ENCODE measurements around the gene NPLOC4. TPM values are rescaled to one million over a fixed set of nuclear protein-coding genes. Genes with fewer than 3 reads are reported as not detected.

Gene NPLOC4
- total RNA-seq, 1 experiment from 2014 or later, result 75.7 TPM

DNA sequence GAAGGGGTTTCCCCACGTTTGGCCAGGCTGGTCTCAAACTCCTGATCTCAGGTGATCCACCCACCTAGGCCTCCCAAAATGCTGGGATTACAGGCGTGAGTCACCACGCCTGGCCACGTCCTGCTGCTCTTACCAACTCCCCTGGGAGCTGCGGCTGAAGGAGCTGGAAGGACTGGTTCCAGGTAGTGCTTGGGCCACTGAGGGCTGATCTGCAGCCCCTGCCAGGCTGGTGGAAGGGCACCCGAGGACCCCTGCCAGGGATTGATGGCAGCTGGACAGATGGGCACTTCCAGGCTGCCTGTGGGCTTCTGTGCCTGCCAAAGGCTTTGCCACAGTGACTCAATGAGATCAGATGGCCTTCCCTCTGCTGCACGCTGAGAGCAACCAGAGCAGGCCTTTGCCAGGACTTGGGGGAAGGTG is 27.1 kb upstream of the NPLOC4 start:
- DNase-seq (ENCODE audit: low read depth), result no peak

DNA sequence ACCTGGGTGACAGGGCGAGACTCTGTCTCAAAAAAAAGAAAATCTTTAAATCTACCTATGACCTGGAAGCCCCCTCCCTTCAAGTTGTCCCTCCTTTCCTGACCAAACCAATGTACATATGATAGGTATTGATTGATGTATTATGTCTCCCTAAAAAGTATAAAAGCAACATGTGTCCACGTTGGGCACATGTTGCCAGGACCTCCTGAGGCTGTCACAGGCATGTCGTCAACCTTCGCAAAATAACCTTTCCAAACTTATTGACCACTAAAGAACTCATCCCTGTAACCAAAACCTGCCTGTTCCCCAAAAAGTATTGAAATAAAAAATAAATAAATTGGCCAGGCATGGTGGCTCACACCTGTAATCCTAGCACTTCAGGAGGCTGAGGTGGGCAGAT is 25.1 kb upstream of the NPLOC4 start:
- DNase-seq (ENCODE audit: low read depth), result no peak

- DNase-seq (ENCODE audit: low read depth), result no peak
Observed at GRCh38 chr17:81660441-81660840, 23.5 kb upstream of the NPLOC4 start.

DNA sequence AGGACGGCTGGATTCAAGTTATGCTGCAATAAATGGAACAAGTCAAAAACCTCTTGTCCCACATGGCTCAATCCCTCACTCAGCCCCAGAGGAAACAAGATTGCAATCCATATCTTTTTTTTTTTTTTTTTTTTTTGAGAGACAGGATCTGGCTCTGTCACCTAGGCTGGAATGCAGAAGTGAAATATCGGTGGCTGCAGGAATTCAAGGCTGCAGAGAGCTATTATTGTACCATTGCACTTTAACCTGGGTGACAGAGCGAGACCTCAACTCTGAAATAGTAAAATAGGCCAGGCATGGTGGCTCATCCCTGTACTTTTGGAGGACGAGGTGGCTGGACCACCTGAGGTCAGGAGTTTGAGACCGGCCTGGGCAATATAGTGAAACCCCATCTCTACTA is 22.1 kb upstream of the NPLOC4 start:
- DNase-seq (ENCODE audit: low read depth), result no peak

- no peak for DNase-seq (ENCODE audit: low read depth)
Observed at GRCh38 chr17:81656835-81657234, 19.9 kb upstream of the NPLOC4 start.

GRCh38 chr17:81656118-81656743 is 19.3 kb upstream of the NPLOC4 start, which contains the start of gene PDE6G:
PDE6G (minus strand) TSS chr17:81656542; CDS start chr17:81653305, 3,237 bp downstream.
- no peak for DNase-seq (ENCODE audit: low read depth)

- no peak for DNase-seq (ENCODE audit: low read depth)
Observed at GRCh38 chr17:81655378-81656117, 18.6 kb upstream of the NPLOC4 start.

DNA sequence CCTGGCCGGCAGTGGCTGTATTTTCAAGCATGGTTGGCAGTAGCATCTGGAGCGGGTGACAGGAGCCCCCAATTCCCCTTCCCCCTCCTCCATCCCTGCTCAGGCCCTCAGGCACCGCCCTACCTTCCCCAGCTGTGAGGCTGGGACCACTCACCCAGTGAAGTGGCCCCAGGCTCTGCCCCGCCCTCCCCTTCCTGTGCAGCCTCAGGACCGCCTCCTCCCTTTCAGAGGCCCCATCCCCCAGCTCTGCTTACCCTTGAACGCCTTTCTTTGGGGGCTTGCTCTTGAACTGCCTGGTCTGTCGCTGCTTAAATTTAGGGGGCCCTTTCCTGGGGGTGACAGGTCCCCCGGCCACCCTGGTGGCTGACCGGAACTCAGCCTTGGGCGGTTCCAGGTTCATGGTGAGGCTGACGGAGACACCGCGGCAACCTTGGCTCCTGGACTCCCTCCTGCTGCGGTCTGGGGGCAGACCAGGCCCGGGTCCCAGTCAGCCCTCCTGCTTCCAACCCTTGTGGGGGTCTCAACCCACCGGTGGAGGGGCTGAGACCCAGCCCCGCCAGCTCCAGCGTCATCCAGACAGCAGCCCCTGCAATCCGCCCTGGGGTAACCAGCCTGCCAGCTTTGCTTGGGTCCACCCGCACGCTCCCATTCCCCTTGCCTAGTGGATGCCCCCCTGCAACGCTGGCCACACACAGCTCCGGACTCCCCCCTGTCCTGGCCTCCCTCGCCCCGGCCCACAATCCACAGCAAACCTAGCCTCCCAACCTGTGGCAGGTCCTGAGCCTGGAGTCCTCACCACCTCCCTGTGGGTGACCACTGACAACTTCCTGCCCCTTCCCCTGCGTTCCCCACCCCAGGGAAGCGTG is 16.2 kb upstream of the NPLOC4 start:
- no peak for DNase-seq (ENCODE audit: low read depth)

DNA sequence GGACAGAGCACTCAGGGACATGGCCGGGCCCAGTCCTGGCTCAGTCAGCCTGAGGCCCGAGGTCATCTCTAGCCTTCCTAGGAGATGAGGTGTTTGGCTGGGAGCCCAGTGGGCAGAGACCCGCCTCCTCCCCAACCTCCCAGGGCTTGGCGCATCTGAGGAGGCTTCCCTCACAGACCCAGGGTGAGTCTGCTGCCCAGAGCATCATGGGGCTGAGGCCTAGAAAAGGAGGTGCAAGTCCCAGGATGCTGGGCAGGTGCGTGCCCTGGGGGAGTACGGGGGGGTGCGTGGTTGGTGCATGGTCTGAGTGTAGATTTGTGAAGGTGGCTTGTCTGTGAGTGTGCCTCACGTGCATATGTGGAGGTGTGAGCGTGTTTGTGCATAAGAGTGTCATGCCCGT is 14.8 kb upstream of the NPLOC4 start:
- DNase-seq (ENCODE audit: low read depth), result peak; percentile 84

GRCh38 chr17:81650951-81651350 is 14.0 kb upstream of the NPLOC4 start:
- no peak for DNase-seq (ENCODE audit: low read depth)

GRCh38 chr17:81648707-81649085 is 11.8 kb upstream of the NPLOC4 start:
- DNase-seq (ENCODE audit: low read depth), result no peak

- no peak for DNase-seq (ENCODE audit: low read depth)
Observed at GRCh38 chr17:81648013-81648706, 11.2 kb upstream of the NPLOC4 start.

- no peak for DNase-seq (ENCODE audit: low read depth)
Observed at GRCh38 chr17:81647640-81648012, 10.7 kb upstream of the NPLOC4 start.

DNA sequence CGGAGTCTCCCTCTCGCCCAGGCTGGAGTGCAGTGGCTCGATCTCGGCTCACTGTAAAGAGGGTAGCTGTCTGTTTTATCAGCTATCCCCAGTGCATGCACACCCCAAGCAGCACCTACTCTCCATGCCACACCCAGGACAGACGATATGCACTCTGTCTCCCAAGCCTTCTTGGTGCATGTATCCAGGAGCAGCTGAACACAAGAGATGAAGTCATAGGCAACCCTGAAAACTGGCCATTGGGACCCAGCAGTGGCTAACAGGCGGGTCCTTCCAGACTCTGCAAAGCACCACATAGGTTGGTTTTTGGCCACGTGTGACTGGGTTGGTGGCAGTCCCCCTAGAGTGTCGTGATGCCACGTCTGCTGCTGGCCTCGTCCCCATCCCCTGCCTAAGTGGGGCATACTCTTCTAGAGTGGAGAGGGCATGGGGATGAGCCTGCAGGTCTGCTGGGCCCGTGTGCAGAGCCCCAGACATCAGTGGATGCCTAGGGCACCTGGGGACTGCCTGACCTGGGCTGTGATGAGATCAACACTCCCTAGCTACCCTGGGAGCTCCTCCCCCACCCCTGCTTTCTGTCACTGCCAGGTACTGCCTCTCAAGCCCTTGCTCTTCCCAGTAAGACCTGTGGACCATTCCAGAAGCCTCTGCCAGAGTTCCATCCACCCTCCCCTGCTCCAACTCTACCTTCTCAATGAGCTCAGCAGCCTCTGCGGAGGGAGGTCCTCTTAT is 10.1 kb upstream of the NPLOC4 start:
- no peak for DNase-seq (ENCODE audit: low read depth)

GRCh38 chr17:81644976-81645952 is 8.4 kb upstream of the NPLOC4 start:
- no peak for DNase-seq (ENCODE audit: low read depth)

DNA sequence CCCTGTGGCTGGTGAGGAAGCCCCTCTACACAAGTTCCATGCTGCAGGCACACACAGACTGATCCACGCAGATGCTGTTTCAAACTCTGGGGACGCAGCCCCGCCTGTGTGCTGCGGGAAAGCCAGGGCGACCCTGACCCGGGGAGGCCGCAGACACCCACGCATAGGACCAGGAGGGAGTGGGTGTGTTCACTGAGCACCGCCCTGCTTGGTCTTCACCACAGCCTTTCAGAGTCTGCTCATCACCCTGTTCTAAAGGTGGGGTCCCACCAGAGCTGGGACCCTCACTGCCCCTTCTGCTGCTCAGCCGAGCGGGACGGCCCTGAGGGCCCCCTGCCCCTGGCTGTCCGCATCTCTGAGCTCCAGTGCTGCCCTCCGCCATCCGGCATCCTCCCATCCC is 7.6 kb upstream of the NPLOC4 start:
- no peak for DNase-seq (ENCODE audit: low read depth)

GRCh38 chr17:81641825-81642489 is 5.0 kb upstream of the NPLOC4 start:
- DNase-seq (ENCODE audit: low read depth), result peak; percentile 83

GRCh38 chr17:81640011-81640410 is 3.1 kb upstream of the NPLOC4 start:
- DNase-seq (ENCODE audit: low read depth), result no peak

DNA sequence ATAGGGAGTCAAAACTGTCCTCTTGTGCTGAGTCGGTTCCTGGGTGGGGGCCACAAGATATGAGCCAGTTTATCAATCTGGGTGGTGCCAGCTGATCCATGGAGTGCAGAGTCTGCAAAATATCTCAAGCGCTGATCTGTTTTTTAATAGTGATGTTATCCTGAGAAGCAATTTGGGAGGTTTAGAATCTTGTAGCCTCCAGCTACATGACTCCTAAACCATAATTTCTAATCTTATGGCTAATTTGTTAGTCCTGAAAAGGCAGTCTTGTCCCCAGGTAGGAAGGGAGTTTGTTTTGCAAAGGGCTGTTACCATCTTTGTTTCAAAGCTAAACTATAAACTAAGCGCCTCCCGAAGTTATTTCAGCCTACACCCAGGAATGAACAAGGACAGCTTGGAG is 1.8 kb upstream of the NPLOC4 start:
- DNase-seq (ENCODE audit: low read depth), result no peak
